HG02970 (cell line): Measurements from ENCODE around the gene ARHGAP6.
A peak's percentile ranks its signal among the peaks of the same experiment; 100 is the strongest.
"Not testable (repeated sequence)": the region's sequence is repeated elsewhere in the genome, so short reads cannot be mapped to it uniquely, and the experiment has no call there.

Experiments
- ATAC-seq: cut with Tn5 transposase; IDR thresholded peaks from one replicate; pipeline ENCODE4 v1.9.1; 2021; ENCODE audit warnings: mild to moderate bottlenecking, moderate library complexity, moderate number of reproducible peaks; ENCODE audit not compliant: unreplicated experiment, low FRiP score

The ARHGAP6 gene

DNA sequence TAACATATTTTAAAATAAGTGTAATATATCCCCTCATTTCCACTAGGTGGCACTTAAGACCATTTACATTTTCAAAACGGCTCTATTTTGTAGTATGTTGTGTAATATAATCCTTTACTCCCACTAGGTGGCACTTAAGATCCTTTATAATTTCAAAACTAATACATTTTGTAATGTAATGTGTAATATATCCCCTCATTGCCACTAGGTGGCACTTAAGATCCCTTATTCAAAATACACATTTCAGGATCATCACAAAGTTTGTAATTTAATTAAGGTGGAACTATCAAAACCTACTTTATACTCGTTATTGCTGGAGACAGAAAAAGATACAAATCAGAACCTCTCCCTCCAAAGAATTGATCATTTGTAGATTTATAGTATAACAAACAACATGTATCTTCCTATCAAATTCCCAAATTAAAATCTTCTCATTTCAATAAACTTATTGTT lies 132.5 kb downstream of the ARHGAP6 start:
- peak; percentile 93 for ATAC-seq

DNA sequence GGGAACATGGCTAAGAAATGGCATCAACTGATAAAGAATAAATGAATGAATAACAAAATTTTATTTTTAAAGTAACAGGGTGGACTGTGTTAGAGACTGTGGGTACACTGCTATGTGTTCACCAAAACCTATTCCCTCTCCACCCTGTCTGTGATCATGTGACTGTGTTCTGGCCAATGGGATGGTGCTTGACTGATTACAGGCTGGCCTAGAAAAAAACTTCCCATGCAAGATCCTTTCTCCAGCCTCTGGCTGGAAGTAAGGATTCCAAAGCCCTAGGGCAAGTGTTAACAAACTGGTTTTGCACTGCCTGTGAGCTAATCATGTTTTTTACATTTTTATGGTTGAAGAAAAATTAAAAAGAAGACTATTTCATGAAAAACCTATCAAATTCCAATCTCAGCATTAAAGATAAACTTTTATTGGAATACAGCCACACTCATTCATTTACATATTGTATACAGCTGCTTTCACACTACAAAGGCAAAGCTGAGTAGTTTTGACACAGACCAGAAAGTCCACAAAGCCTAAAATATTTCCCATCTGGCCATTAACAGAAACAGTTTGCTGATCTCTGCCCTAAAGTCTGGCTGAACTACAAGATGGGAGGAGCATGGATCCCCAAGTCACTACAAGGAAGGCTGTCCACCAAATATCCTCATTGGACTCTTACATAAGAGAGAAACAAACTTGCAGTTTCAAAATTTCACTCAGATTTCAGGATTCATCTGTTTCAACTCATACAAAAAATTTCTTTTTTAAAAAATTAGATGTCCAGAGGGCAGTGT lies 133.2 kb downstream of the ARHGAP6 start:
- no peak for ATAC-seq

GRCh38 chrX:11531226-11531625 lies 134.5 kb downstream of the ARHGAP6 start:
- no peak for ATAC-seq

DNA sequence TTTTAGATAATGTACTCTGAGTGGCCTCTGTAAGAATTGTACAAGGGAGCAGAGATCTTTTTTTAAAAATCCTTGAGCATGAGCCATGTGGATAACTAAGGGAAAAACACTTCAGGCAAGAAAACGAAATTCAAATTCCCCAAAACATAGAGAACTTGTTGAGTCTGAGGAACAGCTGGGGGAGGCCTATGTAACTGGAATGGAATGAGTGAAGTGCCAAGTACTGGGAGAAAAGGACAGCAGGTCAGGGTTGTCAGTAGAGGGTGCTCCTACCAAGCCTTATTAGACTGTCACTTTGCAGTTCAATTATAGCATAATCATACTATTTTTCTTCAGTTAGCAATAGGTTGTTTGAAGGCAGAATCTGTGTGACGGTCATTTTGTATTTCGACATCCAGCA lies 135.1 kb downstream of the ARHGAP6 start:
- no peak for ATAC-seq

- ATAC-seq, result no peak
Observed at GRCh38 chrX:11528623-11529022, 137.1 kb downstream of the ARHGAP6 start.

DNA sequence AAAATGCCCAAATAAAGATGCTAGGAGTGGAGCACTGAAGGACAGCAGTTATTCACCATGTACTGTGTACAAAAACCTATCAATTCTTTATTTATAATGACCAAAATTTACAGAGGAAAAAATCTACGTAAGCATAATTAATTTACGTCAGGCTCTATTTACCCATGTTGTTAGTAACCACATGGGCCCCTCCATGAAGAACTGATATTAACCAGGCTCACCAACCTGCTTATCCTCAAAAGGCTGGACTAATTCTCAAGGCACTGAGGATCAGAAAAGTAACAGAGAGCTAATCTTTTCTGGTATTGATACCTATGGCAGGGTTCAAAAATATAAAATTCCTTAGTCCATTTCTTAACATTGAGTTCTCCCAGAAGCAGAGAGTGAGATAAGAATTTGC lies 140.0 kb downstream of the ARHGAP6 start:
- ATAC-seq, result no peak

DNA sequence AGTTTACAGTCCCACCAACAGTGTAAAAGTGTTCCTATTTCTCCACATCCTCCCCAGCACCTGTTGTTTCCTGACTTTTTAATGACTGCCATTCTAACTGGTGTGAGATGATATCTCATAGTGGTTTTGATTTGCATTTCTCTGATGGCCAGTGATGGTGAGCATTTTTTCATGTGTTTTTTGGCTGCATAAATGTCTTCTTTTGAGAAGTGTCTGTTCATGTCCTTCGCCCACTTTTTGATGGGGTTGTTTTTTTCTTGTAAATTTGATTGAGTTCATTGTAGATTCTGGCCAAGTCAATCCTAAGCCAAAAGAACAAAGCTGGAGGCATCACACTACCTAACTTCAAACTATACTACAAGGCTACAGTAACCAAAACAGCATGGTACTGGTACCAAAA lies 146.5 kb downstream of the ARHGAP6 start:
- ATAC-seq, result not testable (repeated sequence)

- ATAC-seq, result no peak
Observed at GRCh38 chrX:11509786-11510185, 155.9 kb downstream of the ARHGAP6 start.

GRCh38 chrX:11504234-11504633 lies 161.5 kb downstream of the ARHGAP6 start:
- no peak for ATAC-seq

GRCh38 chrX:11499076-11500044 lies 166.4 kb downstream of the ARHGAP6 start:
- ATAC-seq, result no peak

- not testable (repeated sequence) for ATAC-seq
Observed at GRCh38 chrX:11491375-11491774, 174.3 kb downstream of the ARHGAP6 start.

GRCh38 chrX:11484290-11484689 lies 181.4 kb downstream of the ARHGAP6 start:
- no peak for ATAC-seq

DNA sequence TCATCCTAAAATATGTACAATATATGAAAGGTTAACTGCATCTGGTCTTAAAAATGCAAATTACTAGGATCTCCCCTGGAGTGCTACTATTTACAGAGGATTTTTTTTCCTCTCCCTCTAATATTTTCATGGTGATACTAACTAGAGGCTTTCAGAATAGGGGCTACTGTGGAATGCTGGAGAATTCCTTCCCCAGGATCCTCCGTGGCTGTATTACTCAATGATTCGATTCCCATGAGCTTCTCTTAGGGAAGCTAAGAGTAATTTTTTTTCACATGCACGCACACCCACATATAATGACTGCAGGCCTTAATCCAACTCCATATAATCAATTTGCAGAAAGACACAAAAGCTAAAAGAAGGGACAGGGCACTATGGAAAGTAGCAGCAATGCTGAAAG lies 184.7 kb downstream of the ARHGAP6 start:
- no peak for ATAC-seq

DNA sequence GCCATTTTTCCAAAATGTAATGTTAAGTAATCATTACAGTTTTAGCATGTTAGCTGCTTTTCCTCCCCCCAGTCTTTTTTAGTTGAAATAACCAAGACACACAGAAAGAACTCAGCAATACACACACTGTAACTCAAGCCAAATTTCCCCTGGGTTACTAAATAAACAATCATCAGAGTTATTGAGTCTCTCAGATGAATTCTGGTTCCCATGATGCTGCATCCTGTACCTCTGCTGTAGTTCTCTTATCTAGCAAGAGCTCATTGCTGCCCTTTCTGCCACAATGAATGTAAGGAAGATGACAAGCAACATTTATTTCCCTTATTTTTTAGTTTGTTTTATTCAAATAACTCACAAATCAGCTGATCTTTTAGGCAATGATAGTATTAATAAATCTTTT lies 185.1 kb downstream of the ARHGAP6 start:
- ATAC-seq, result no peak

GRCh38 chrX:11478911-11479310 lies 186.8 kb downstream of the ARHGAP6 start:
- ATAC-seq, result no peak

DNA sequence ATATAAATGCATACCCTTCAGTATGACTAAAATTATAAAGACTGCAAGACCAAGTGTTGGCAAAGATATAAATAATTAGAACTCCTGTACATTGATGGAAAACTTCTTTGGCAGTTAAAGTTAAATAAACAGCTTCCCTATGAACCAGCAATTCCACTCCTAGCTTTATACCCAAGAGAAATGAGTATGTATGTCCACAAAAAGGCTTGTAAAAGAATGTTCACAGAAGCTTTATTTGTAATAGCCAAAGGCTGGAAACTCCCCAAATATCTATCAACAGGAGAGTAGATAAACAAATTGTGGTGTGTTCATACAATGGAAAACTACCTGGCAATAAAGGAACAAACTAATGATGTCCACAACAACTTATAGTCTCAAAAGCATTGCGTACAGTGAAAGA lies 187.7 kb downstream of the ARHGAP6 start:
- no peak for ATAC-seq

GRCh38 chrX:11474576-11474975 lies 191.1 kb downstream of the ARHGAP6 start:
- no peak for ATAC-seq

- ATAC-seq, result no peak
Observed at GRCh38 chrX:11474021-11474420, 191.7 kb downstream of the ARHGAP6 start.

GRCh38 chrX:11472879-11473278 lies 192.8 kb downstream of the ARHGAP6 start:
- ATAC-seq, result no peak

GRCh38 chrX:11472381-11472780 lies 193.3 kb downstream of the ARHGAP6 start:
- no peak for ATAC-seq

DNA sequence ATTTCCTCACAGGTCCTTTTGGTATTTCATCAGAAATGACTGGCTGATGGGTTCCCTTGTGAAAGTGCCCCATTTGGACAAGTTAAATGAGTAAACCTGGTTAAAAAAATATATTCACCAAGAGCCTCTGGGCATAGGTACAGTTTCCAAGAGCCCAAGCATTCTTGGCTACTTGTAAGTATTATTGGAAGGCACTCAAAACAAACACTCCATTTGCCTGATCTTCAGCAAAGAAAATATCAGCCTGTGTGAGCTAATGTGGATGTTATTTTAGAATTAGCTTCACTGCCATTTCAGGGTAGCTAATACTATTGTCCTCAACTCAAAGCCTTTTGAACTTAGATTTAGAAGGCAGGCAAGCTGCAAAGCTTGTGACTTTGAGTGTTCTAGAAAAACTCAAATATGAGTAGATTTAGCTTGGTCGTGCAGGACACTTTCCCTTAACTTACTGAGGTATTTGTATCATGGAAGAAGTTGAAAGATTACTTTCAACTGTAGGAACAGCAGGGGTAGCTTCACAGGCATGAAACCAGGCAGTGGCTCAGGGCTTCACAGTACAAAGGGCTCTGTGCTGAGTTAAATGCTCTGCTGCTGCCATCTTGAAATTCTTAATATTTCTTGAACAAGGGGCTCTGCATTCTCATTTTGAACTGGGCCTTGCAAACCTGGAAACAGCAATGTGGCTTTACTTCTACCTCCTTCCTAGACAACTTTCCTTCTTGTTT lies 195.3 kb downstream of the ARHGAP6 start:
- ATAC-seq, result no peak
